H9 (cell line): ENCODE measurements around the gene PARM1. TPM values are rescaled to one million over a fixed set of nuclear protein-coding genes. Genes with fewer than 3 reads are reported as not detected.

ENCODE experiments used
- DNase-seq: peaks from one replicate; pipeline ENCODE4 v3.0.0-alpha.2; 2017
- H2AFZ ChIP-seq: one replicate; pipeline ENCODE4 v1.6.1; 2013; ENCODE audit warnings: mild to moderate bottlenecking, low read length, control low read depth, moderate library complexity
- H2AK5ac ChIP-seq: 2 replicates; pipeline ENCODE4 v1.6.1; 2013; ENCODE audit warnings: low read length, control low read depth, mixed read lengths; ENCODE audit not compliant: insufficient read length
- H2BK120ac ChIP-seq: one replicate; pipeline ENCODE4 v1.6.1; 2013; ENCODE audit warnings: low read depth, mild to moderate bottlenecking, low read length, control low read depth, inconsistent platforms; ENCODE audit not compliant: poor library complexity, severe bottlenecking
- H2BK12ac ChIP-seq: 2 replicates; pipeline ENCODE4 v1.6.1; 2013; ENCODE audit warnings: low read length, control low read depth, mixed read lengths, low read depth; ENCODE audit not compliant: insufficient read length
- H2BK15ac ChIP-seq: 2 replicates; pipeline ENCODE4 v1.6.1; 2013; ENCODE audit warnings: low read depth, low read length, control low read depth
- H2BK20ac ChIP-seq: one replicate; pipeline ENCODE4 v1.6.1; 2013; ENCODE audit warnings: low read depth, mild to moderate bottlenecking, low read length, control low read depth, inconsistent platforms; ENCODE audit not compliant: poor library complexity, severe bottlenecking
- H2BK5ac ChIP-seq: 2 replicates; pipeline ENCODE4 v1.6.1; 2013; ENCODE audit warnings: low read length, control low read depth, mixed read lengths; ENCODE audit not compliant: insufficient read length
- H3K14ac ChIP-seq: 2 replicates; pipeline ENCODE4 v1.6.1; 2013; ENCODE audit warnings: low read length, control low read depth; ENCODE audit not compliant: insufficient read depth
- H3K18ac ChIP-seq: 2 replicates; pipeline ENCODE4 v1.6.1; 2013; ENCODE audit warnings: low read depth, mild to moderate bottlenecking, mixed read lengths, low read length, control low read depth; ENCODE audit not compliant: insufficient read length
- H3K23ac ChIP-seq: 2 replicates; pipeline ENCODE4 v1.6.1; 2013; ENCODE audit warnings: low read length, control low read depth, mixed read lengths, low read depth; ENCODE audit not compliant: insufficient read length
- H3K23me2 ChIP-seq: 2 replicates; pipeline ENCODE4 v1.6.1; 2013; ENCODE audit warnings: low read depth, mild to moderate bottlenecking, mixed read lengths, low read length, control low read depth; ENCODE audit not compliant: insufficient read length, poor library complexity, severe bottlenecking
- H3K27ac ChIP-seq: 2 replicates; pipeline ENCODE4 v1.5.1; 2013; ENCODE audit warnings: low read length, control low read depth, mixed read lengths, low read depth; ENCODE audit not compliant: insufficient read length
- H3K27me3 ChIP-seq: 2 replicates; pipeline ENCODE4 v1.6.1; 2013; ENCODE audit warnings: low read length, control low read depth, inconsistent platforms; ENCODE audit not compliant: insufficient read depth
- H3K4ac ChIP-seq: 2 replicates; pipeline ENCODE4 v1.6.1; 2013; ENCODE audit warnings: low read depth, mild to moderate bottlenecking, control low read depth, inconsistent platforms, low read length, moderate library complexity
- H3K4me1 ChIP-seq: 2 replicates; pipeline ENCODE4 v1.6.1; 2013; ENCODE audit warnings: low read length, control low read depth, inconsistent platforms; ENCODE audit not compliant: insufficient read depth
- H3K4me2 ChIP-seq: 2 replicates; pipeline ENCODE4 v1.6.1; 2013; ENCODE audit warnings: low read length, control low read depth, mixed read lengths; ENCODE audit not compliant: insufficient read length, insufficient read depth
- H3K56ac ChIP-seq: 2 replicates; pipeline ENCODE4 v1.6.1; 2013; ENCODE audit warnings: low read depth, mild to moderate bottlenecking, mixed read lengths, low read length, control low read depth; ENCODE audit not compliant: insufficient read length
- H3K79me1 ChIP-seq: 2 replicates; pipeline ENCODE4 v1.6.1; 2013; ENCODE audit warnings: low read depth, mild to moderate bottlenecking, moderate library complexity, low read length, control low read depth, inconsistent platforms; ENCODE audit not compliant: insufficient read depth, poor library complexity, severe bottlenecking
- H3K79me2 ChIP-seq: 2 replicates; pipeline ENCODE4 v1.6.1; 2013; ENCODE audit warnings: low read length, control low read depth, inconsistent platforms; ENCODE audit not compliant: insufficient read depth
- H3K9ac ChIP-seq: 2 replicates; pipeline ENCODE4 v1.6.1; 2013; ENCODE audit warnings: low read length, control low read depth, mixed read lengths; ENCODE audit not compliant: insufficient read length; ENCODE audit errors: extremely low read depth
- H3K9me3 ChIP-seq: one replicate; pipeline ENCODE4 v1.6.1; 2013; ENCODE audit warnings: low read depth, low read length, inconsistent platforms; ENCODE audit not compliant: control insufficient read depth
- H3T11ph ChIP-seq: one replicate; pipeline ENCODE4 v1.6.1; 2013; ENCODE audit warnings: mild to moderate bottlenecking, low read length, control low read depth, inconsistent platforms
- H4K20me1 ChIP-seq: one replicate; pipeline ENCODE4 v1.6.1; 2013; ENCODE audit not compliant: control insufficient read depth, insufficient read length, insufficient read depth
- H4K5ac ChIP-seq: 2 replicates; pipeline ENCODE4 v1.6.1; 2013; ENCODE audit warnings: low read depth, mild to moderate bottlenecking, mixed read lengths, low read length, control low read depth; ENCODE audit not compliant: insufficient read length
- H4K8ac ChIP-seq: replicated peaks from 2 replicates; pipeline ENCODE4 v1.6.1; 2013; ENCODE audit warnings: low read length, control low read depth, mixed read lengths, low read depth; ENCODE audit not compliant: insufficient read length
- H4K91ac ChIP-seq: 2 replicates; pipeline ENCODE4 v1.6.1; 2013; ENCODE audit warnings: low read depth, mild to moderate bottlenecking, moderate library complexity, mixed read lengths, low read length, control low read depth; ENCODE audit not compliant: insufficient read length
- H3K27ac Mint-ChIP-seq, 3 experiments: 2 replicates in 2 of 3; 3 replicates in 1 of 3; pipeline ENCODE4 v1.8.0; 2020 to 2021; ENCODE audit warnings: mixed read lengths in 3 of 3, mild to moderate bottlenecking in 1 of 3, moderate library complexity in 1 of 3
- H3K27me3 Mint-ChIP-seq: 2 replicates; pipeline ENCODE4 v1.8.0; 2021; ENCODE audit warnings: low read depth, mild to moderate bottlenecking, moderate library complexity, mixed read lengths
- H3K36me3 Mint-ChIP-seq, 3 experiments: 2 replicates in 2 of 3; 3 replicates in 1 of 3; pipeline ENCODE4 v1.8.0; 2020 to 2021; ENCODE audit warnings: low read depth in 3 of 3, mixed read lengths in 3 of 3; ENCODE audit not compliant: insufficient read depth in 1 of 3
- H3K4me1 Mint-ChIP-seq, 2 experiments: 2 replicates each; pipeline ENCODE4 v1.8.0; 2020; ENCODE audit warnings: mixed read lengths in 2 of 2
- H3K4me3 Mint-ChIP-seq, 2 experiments: 2 replicates in 1 of 2; 3 replicates in 1 of 2; pipeline ENCODE4 v1.8.0; 2020 to 2021; ENCODE audit warnings: mild to moderate bottlenecking in 2 of 2, mixed read lengths in 2 of 2, moderate library complexity in 1 of 2
- H3K9me3 Mint-ChIP-seq, 2 experiments: 2 replicates in 1 of 2; 3 replicates in 1 of 2; pipeline ENCODE4 v1.8.0; 2020; ENCODE audit warnings: mild to moderate bottlenecking in 2 of 2, mixed read lengths in 2 of 2, moderate library complexity in 1 of 2
- CTCF ChIP-seq: fragments of 200-600 bp; sonication (generic); conservative IDR thresholded peaks from 3 replicates; pipeline ENCODE4 v1.8.0; 2021; ENCODE audit warnings: antibody characterized with exemption, mild to moderate bottlenecking
- WGBS: extraction: QIAGEN DNeasy Blood & Tissue Kit; methylation state at CpG from one replicate; pipeline ENCODE4 v1.1.7; 2013; ENCODE audit warnings: missing lambda C conversion rate, low lambda C conversion rate, mixed read lengths; ENCODE audit not compliant: insufficient read length; ENCODE audit errors: extremely low coverage; 5-methylcytosine and 5-hydroxymethylcytosine counted together
- total RNA-seq: library from RNA; stranded (reverse); gene quantifications from 2 replicates; pipeline ENCODE4 v1.2.1, GENCODE V29; 2021

PARM1 gene
- total RNA-seq, 1 experiment from 2014 or later, result 2.0 TPM

GRCh38 chr4:75011131-75011795, 78.3 kb downstream of the PARM1 start:
- no peak overlapping the region for H3K27ac Mint-ChIP-seq
- WGBS, result no CpG with 5 or more reads among the region's 4 CpGs
- H3K27ac ChIP-seq, result no peak overlapping the region
- no peak overlapping the region for H3K14ac ChIP-seq
- no peak overlapping the region for H3K4ac ChIP-seq
- peaks cover 2% of the 10 kb centered on the region; the same call in 1 of the 2 replicates for H3K27me3 Mint-ChIP-seq
- no peak overlapping the region for H4K5ac ChIP-seq
- no peaks in the 10 kb centered on the region for H4K20me1 ChIP-seq
- no peaks in the 10 kb centered on the region for H3K79me2 ChIP-seq
- peaks cover 3% of the 10 kb centered on the region; the same call in 1 of the 2 replicates for H3K4me1 ChIP-seq
- H2AFZ ChIP-seq, result no peak overlapping the region
- H3K27me3 ChIP-seq, result no peaks in the 10 kb centered on the region
- no peak overlapping the region for H3T11ph ChIP-seq
- DNase-seq, result no peak
- H3K9me3 ChIP-seq, result no peaks in the 10 kb centered on the region
- no peak overlapping the region for H2BK20ac ChIP-seq
- no peak for TF ChIP-seq CTCF
- H3K9me3 Mint-ChIP-seq, result peaks cover 16 to 22% of the 10 kb centered on the region in 2 experiments
- no peak overlapping the region for H2BK15ac ChIP-seq
- H3K36me3 Mint-ChIP-seq, result peaks cover 14 to 19% (median 18%) of the 10 kb centered on the region in 3 experiments
- no peaks in the 10 kb centered on the region for H3K79me1 ChIP-seq
- no peak overlapping the region for H2BK5ac ChIP-seq
- H2BK12ac ChIP-seq, result no peak overlapping the region
- H4K8ac ChIP-seq, result no peak overlapping the region
- no peak overlapping the region for H3K9ac ChIP-seq
- no peak overlapping the region for H3K18ac ChIP-seq
- H3K23me2 ChIP-seq, result no peaks in the 10 kb centered on the region
- H4K91ac ChIP-seq, result no peak overlapping the region
- H2BK120ac ChIP-seq, result no peak overlapping the region
- H3K4me2 ChIP-seq, result no peak overlapping the region
- H3K23ac ChIP-seq, result no peak overlapping the region
- H2AK5ac ChIP-seq, result no peak overlapping the region
- H3K56ac ChIP-seq, result no peak overlapping the region
- H3K4me3 Mint-ChIP-seq, result no peak overlapping the region
- peaks cover 14 to 23% of the 10 kb centered on the region in 2 experiments for H3K4me1 Mint-ChIP-seq
